ENCODE measurements around the gene RNF5. TPM values are rescaled to one million over a fixed set of nuclear protein-coding genes. Genes with fewer than 3 reads are reported as not detected.

RNF5 gene
- total and polyA plus RNA-seq, 4 donors: 45.2 to 94.4 (median 61.5) TPM

GRCh38 chr6:32151863-32152768, 26.1 kb upstream of the RNF5 start, which contains the start of gene PRRT1:
PRRT1 (minus strand) TSS chr6:32151939; CDS start chr6:32151827, 112 bp downstream.
- TF ChIP-seq, protein P1, sequence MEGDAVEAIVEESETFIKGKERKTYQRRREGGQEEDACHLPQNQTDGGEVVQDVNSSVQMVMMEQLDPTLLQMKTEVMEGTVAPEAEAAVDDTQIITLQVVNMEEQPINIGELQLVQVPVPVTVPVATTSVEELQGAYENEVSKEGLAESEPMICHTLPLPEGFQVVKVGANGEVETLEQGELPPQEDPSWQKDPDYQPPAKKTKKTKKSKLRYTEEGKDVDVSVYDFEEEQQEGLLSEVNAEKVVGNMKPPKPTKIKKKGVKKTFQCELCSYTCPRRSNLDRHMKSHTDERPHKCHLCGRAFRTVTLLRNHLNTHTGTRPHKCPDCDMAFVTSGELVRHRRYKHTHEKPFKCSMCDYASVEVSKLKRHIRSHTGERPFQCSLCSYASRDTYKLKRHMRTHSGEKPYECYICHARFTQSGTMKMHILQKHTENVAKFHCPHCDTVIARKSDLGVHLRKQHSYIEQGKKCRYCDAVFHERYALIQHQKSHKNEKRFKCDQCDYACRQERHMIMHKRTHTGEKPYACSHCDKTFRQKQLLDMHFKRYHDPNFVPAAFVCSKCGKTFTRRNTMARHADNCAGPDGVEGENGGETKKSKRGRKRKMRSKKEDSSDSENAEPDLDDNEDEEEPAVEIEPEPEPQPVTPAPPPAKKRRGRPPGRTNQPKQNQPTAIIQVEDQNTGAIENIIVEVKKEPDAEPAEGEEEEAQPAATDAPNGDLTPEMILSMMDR (IDR thresholded peaks at IDR 0.05; ENCODE audit: control extremely low read depth, extremely low read depth): no peak
- 16 to 25% methylated on average over 13 to 19 of the region's 24 CpGs for WGBS, 2 donors
- H3K36me3 ChIP-seq (ENCODE audit: control insufficient read depth in 4 of 4, insufficient read depth in 4 of 4, low read length in 4 of 4): peaks cover 0 to 12% (median 0%) of the 10 kb centered on the region in 4 donors
- ATAC-seq (ENCODE audit: insufficient read depth, low FRiP score) (no peak), DNase-seq (peak; percentile 30 to 44 (median 34))
- H3K9ac ChIP-seq (ENCODE audit: insufficient read depth in 1 of 2, low read length in 2 of 2): peak within 1 kb of the TSS in 1 of 2 donors; percentile 79
- H3K4me1 ChIP-seq (ENCODE audit: control insufficient read depth in 5 of 5, insufficient read depth in 5 of 5, low read length in 5 of 5): peaks cover 2 to 37% (median 17%) of the 10 kb centered on the region in 5 donors
- H3K27me3 ChIP-seq (ENCODE audit: control insufficient read depth in 3 of 3, insufficient read depth in 3 of 3, low read length in 2 of 3): peaks cover 0 to 51% (median 38%) of the 10 kb centered on the region in 3 donors
- peak within 1 kb of the TSS in 1 of 2 donors; percentile 21 for H3K27ac ChIP-seq (ENCODE audit: low read depth in 1 of 2, low read length in 1 of 2)
- H3K9me3 ChIP-seq (ENCODE audit: control insufficient read depth in 4 of 4, insufficient read depth in 3 of 4, low read length in 3 of 4): peaks cover 0 to 2% (median 0%) of the 10 kb centered on the region in 4 donors
- no peak within 1 kb of the TSS for H3K4me3 ChIP-seq

DNA sequence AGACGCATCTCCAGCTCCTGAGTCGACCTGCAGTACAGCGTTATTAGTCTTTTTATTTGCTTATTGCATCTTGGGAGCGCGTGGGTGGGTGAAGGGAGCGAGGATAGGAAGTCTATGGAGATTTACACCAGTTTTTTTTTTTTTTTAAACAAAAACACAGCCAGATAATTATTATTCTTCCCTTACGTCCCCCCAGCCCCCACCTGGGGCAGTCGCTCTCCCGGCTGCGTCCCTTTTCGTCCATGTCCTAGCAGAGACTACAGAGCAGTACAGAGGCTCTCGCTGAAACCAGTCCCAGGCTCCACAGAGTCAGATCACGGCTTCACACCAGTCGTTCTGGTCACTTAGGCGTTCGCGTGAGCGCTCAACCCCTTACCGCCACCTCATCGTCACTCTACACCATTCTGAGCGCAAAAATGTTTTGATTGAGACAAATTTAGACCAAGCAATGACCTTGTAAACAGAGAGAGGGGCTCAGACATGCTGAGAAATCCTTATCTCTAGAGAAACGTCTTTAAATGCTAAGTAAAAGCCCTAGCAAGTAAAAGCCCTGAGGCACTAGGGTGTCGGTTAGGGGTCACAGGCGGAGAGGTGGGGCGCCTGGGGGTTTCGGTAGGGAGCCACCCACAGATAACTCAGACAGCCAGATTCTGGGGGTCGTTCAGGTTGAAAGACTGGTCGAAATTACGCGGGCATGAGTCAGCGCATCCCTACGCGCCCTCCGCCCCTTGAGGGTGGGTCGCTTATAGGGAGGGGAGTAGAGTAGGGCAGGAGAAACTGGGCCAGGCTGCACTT, 25.2 kb upstream of the RNF5 start:
- Histone ChIP-seq H3K27ac (ENCODE audit: low read depth in 1 of 2, low read length in 1 of 2) (peak overlapping the region; percentile 57 to 87), H3K36me3 (ENCODE audit: control insufficient read depth in 4 of 4, insufficient read depth in 4 of 4, low read length in 4 of 4) (peaks cover 0 to 21% (median 4%) of the 10 kb centered on the region in 4 donors), H3K4me1 (ENCODE audit: control insufficient read depth in 5 of 5, insufficient read depth in 5 of 5, low read length in 5 of 5) (peaks cover 2 to 37% (median 17%) of the 10 kb centered on the region in 5 donors), H3K9me3 (ENCODE audit: control insufficient read depth in 4 of 4, insufficient read depth in 3 of 4, low read length in 3 of 4) (no peaks in the 10 kb centered on the region), H3K4me3 (no peak overlapping the region), H3K9ac (ENCODE audit: insufficient read depth in 1 of 2, low read length in 2 of 2) (peak overlapping the region in 1 of 2 donors; percentile 79), H3K27me3 (ENCODE audit: control insufficient read depth in 3 of 3, insufficient read depth in 3 of 3, low read length in 2 of 3) (peaks cover 0 to 46% (median 30%) of the 10 kb centered on the region in 3 donors)
- 43 to 56% methylated on average over 35 of the region's 35 CpGs for WGBS, 2 donors
- DNase-seq: peak; percentile 31 to 70 (median 63)
- ATAC-seq (ENCODE audit: insufficient read depth, low FRiP score): no peak
- TF ChIP-seq, protein P1 (IDR thresholded peaks at IDR 0.05; ENCODE audit: control extremely low read depth, extremely low read depth): no peak

DNA sequence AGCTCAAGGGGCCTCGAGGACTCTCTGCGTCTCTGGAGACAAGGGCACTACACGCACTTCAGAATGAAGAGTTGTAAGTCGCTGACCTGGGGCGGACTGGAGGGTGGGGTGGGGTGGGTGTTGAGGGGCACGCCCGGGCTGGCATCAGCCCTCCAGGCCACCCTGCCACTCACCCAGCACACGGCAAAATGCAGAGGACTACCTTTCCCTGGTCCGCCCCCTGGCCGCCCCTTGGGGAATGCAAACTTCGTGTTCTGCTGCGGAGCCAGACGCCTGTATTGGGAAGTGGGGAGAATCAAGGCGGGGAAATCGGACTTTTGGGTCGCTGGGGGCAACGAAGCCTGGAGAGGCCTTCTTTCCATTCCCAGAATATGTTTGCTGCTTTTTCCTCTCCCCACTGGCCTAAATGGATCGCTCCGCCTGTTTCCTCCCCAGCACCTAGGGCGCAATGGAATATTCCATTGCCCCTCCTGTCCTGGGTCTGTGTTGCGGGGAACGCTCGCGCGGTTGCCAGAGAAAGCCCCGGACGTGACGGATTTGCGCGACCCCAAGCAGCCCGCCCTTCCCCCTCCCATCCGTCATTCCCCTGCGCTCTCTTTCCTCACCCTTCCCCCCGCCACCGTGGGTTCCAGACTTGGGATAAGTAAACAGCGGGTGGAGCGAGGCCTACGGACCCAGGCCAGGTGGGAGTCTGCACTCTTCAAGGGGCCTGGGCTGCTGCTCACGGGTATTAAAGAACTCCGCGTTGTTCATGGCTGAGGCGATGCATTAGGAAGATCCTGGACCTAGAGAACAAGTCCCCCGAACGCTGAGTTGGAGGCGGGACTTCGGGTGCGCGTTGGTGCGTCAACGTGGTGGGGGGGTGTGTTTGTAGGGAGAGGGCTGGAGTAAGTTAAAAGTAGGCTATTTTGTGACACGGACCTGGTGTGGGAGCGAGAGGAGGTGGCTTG, 24.4 kb upstream of the RNF5 start, which contains the start of gene PPT2:
Gene PPT2, plus strand, starts transcription at position 578 of the 950 bp plus-strand sequence. CDS start 454 bp downstream, outside the sequence.
- Histone ChIP-seq H3K36me3 (ENCODE audit: control insufficient read depth in 4 of 4, insufficient read depth in 4 of 4, low read length in 4 of 4) (peaks cover 4 to 26% (median 10%) of the 10 kb centered on the region in 4 donors), H3K4me1 (ENCODE audit: control insufficient read depth in 5 of 5, insufficient read depth in 5 of 5, low read length in 5 of 5) (peaks cover 2 to 37% (median 16%) of the 10 kb centered on the region in 5 donors), H3K9me3 (ENCODE audit: control insufficient read depth in 4 of 4, insufficient read depth in 3 of 4, low read length in 3 of 4) (no peaks in the 10 kb centered on the region), H3K4me3 (peak within 1 kb of the TSS; percentile 69), H3K9ac (ENCODE audit: insufficient read depth in 1 of 2, low read length in 2 of 2) (peak within 1 kb of the TSS; percentile 74 to 79), H3K27me3 (ENCODE audit: control insufficient read depth in 3 of 3, insufficient read depth in 3 of 3, low read length in 2 of 3) (peaks cover 0 to 41% (median 25%) of the 10 kb centered on the region in 3 donors), H3K27ac (ENCODE audit: low read depth in 1 of 2, low read length in 1 of 2) (peak within 1 kb of the TSS; percentile 78 to 87)
- peak; percentile 51 for ATAC-seq (ENCODE audit: insufficient read depth, low FRiP score)
- WGBS, 2 donors: 3 to 5% methylated on average over 52 of the region's 52 CpGs
- DNase-seq: peak; percentile 95 to 98 (median 97)
- TF ChIP-seq, protein P1 (IDR thresholded peaks at IDR 0.05; ENCODE audit: control extremely low read depth, extremely low read depth): no peak
